GM13977 (cell line): ENCODE results near the gene PRRX2.
A peak's percentile ranks its signal among the peaks of the same experiment; 100 is the strongest.
"Not testable (repeated sequence)": the region's sequence is repeated elsewhere in the genome, so short reads cannot be mapped to it uniquely, and the experiment has no call there.

ENCODE experiments used
- DNase-seq: peaks from one replicate; pipeline ENCODE4 v3.0.0; 2012; ENCODE audit warnings: low spot score
- CTCF ChIP-seq: IDR thresholded peaks from 2 replicates; pipeline ENCODE4 v1.5.1; 2012; ENCODE audit warnings: mild to moderate bottlenecking, control low read depth; ENCODE audit not compliant: insufficient read depth; ENCODE audit errors: extremely low read depth, missing control alignments
- in situ Hi-C: fragments of 300-500 bp; cut with MboI; formaldehyde crosslinking; loops from one replicate; pipeline ENCODE4 v1.12.0; 2022; ENCODE audit warnings: low sequenced_read_pairs, low pct_unique_long_range_greater_than_20kb, mixed read lengths, inconsistent platforms; ENCODE audit not compliant: unreplicated experiment

Gene PRRX2

GRCh38 chr9:129655154-129655553, 10.3 kb upstream of the PRRX2 start:
- in situ Hi-C loops = loop anchor here (25.0 kb wide), 1 partner anchor 132 kb away; no protein-coding TSS in a partner anchor
- DNase-seq = no peak

GRCh38 chr9:129655696-129656095, 9.8 kb upstream of the PRRX2 start:
- no peak for DNase-seq
- in situ Hi-C loops = loop anchor here (25.0 kb wide), 1 partner anchor 132 kb away; no protein-coding TSS in a partner anchor
- no peak for TF ChIP-seq CTCF

More at GRCh38 chr9:129655154-129655553, 10.3 kb upstream of the PRRX2 start:
- TF ChIP-seq CTCF = no peak

GRCh38 chr9:129656795-129657390, 8.6 kb upstream of the PRRX2 start:
- in situ Hi-C loops = loop anchor here (25.0 kb wide), 1 partner anchor 130 kb away; no protein-coding TSS in a partner anchor
- DNase-seq = no peak

GRCh38 chr9:129661029-129661428, 4.4 kb upstream of the PRRX2 start:
- in situ Hi-C loops = loop anchor here (25.0 kb wide), 1 partner anchor 126 kb away; no protein-coding TSS in a partner anchor
- TF ChIP-seq CTCF = no peak
- DNase-seq = no peak

More at GRCh38 chr9:129656795-129657390, 8.6 kb upstream of the PRRX2 start:
- TF ChIP-seq CTCF = no peak

GRCh38 chr9:129662239-129662638, 3.2 kb upstream of the PRRX2 start:
- not testable (repeated sequence) for DNase-seq
- in situ Hi-C loops = loop anchor here (25.0 kb wide), 1 partner anchor 125 kb away; no protein-coding TSS in a partner anchor

- in situ Hi-C loops = loop anchor here (25.0 kb wide), 1 partner anchor 122 kb away; no protein-coding TSS in a partner anchor
- peak; percentile 54 for DNase-seq
- TF ChIP-seq CTCF = no peak
These were observed 580 bp upstream of the PRRX2 start for GRCh38 chr9:129664746-129665388.
